ENCODE data around the gene FMO5. TPM values are rescaled to one million over a fixed set of nuclear protein-coding genes. Genes with fewer than 3 reads are reported as not detected.
A peak's percentile ranks its signal among the peaks of the same experiment; 100 is the strongest.

Gene FMO5
- total and polyA plus RNA-seq, 4 donors: 36.0 to 152 (median 99.1) TPM

DNA sequence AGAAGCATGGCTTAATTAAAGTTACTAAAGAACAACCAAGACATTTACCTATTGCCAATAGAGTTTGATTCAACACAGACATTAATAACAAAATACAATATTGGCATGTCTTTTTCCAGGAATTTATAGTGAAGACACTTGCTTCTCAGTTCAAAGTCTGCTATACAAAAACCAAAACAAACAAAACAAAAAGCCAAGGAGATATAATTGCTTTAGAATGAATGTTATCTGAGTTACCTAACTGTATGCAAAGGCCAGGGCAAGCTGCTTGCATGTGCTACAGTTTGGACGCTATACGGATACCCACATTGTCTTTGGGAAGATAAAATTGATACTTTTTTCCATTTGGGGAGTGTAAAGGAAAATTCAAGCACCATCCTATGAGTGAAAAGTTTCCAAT is 13.6 kb downstream of the FMO5 start:
- Histone ChIP-seq H3K27me3 (ENCODE audit: control insufficient read depth in 4 of 4, insufficient read depth in 4 of 4, low read length in 3 of 4) (no peaks in the 10 kb centered on the region), H3K4me3 (ENCODE audit: low read depth in 1 of 3, low read length in 3 of 3) (no peak overlapping the region), H3K9me3 (ENCODE audit: control insufficient read depth in 4 of 4, low read length in 3 of 4) (no peaks in the 10 kb centered on the region), H3K36me3 (ENCODE audit: control insufficient read depth in 4 of 4, insufficient read depth in 3 of 4, low read depth in 1 of 4, low read length in 3 of 4) (peaks cover 2 to 56% (median 38%) of the 10 kb centered on the region in 4 donors), H3K9ac (ENCODE audit: low read depth in 1 of 2, low read length in 2 of 2) (no peak overlapping the region), H3K4me1 (ENCODE audit: control insufficient read depth in 4 of 4, insufficient read depth in 4 of 4, low read length in 3 of 4) (peaks cover 9 to 55% (median 46%) of the 10 kb centered on the region in 4 donors), H3K27ac (ENCODE audit: low read depth in 1 of 2, low read length in 2 of 2) (peak overlapping the region in 1 of 2 donors; percentile 29)
- no peak for DNase-seq (ENCODE audit: low spot score)
- TF ChIP-seq EGR1 (IDR thresholded peaks at IDR 0.05; ENCODE audit: low read depth in 2 of 2) (no peak), NR2F2 (IDR thresholded peaks at IDR 0.05) (no peak), ATF3 (IDR thresholded peaks at IDR 0.05) (no peak), REST (IDR thresholded peaks at IDR 0.05) (no peak), SP1 (IDR thresholded peaks at IDR 0.05) (no peak), JUND (IDR thresholded peaks at IDR 0.05) (no peak), HNF4A (conservative IDR thresholded peaks at IDR 0.05) (no peak), RAD21 (IDR thresholded peaks at IDR 0.05) (no peak), TAF1 (conservative IDR thresholded peaks at IDR 0.05) (no peak), HNF4G (IDR thresholded peaks at IDR 0.05) (no peak), YY1 (IDR thresholded peaks at IDR 0.05) (no peak), RXRA (IDR thresholded peaks at IDR 0.05) (no peak)
- TF ChIP-seq, protein P1, sequence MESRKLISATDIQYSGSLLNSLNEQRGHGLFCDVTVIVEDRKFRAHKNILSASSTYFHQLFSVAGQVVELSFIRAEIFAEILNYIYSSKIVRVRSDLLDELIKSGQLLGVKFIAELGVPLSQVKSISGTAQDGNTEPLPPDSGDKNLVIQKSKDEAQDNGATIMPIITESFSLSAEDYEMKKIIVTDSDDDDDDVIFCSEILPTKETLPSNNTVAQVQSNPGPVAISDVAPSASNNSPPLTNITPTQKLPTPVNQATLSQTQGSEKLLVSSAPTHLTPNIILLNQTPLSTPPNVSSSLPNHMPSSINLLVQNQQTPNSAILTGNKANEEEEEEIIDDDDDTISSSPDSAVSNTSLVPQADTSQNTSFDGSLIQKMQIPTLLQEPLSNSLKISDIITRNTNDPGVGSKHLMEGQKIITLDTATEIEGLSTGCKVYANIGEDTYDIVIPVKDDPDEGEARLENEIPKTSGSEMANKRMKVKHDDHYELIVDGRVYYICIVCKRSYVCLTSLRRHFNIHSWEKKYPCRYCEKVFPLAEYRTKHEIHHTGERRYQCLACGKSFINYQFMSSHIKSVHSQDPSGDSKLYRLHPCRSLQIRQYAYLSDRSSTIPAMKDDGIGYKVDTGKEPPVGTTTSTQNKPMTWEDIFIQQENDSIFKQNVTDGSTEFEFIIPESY (IDR thresholded peaks at IDR 0.05): no peak
- TF ChIP-seq, protein P2, sequence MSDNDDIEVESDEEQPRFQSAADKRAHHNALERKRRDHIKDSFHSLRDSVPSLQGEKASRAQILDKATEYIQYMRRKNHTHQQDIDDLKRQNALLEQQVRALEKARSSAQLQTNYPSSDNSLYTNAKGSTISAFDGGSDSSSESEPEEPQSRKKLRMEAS (IDR thresholded peaks at IDR 0.05): no peak
- 82% methylated on average over 2 of the region's 2 CpGs for WGBS

- H3K4me1 ChIP-seq (ENCODE audit: control insufficient read depth in 4 of 4, insufficient read depth in 4 of 4, low read length in 3 of 4): peaks cover 7 to 49% (median 40%) of the 10 kb centered on the region in 4 donors
- peaks cover 2 to 56% (median 37%) of the 10 kb centered on the region in 4 donors for H3K36me3 ChIP-seq (ENCODE audit: control insufficient read depth in 4 of 4, insufficient read depth in 3 of 4, low read depth in 1 of 4, low read length in 3 of 4)
- no peaks in the 10 kb centered on the region for H3K9me3 ChIP-seq (ENCODE audit: control insufficient read depth in 4 of 4, low read length in 3 of 4)
- WGBS: 74% methylated on average over 2 of the region's 2 CpGs
- DNase-seq (ENCODE audit: low spot score): no peak
- peak overlapping the region in 1 of 2 donors; percentile 33 for H3K9ac ChIP-seq (ENCODE audit: low read depth in 1 of 2, low read length in 2 of 2)
- H3K4me3 ChIP-seq (ENCODE audit: low read depth in 1 of 3, low read length in 3 of 3): no peak overlapping the region
- no peak overlapping the region for H3K27ac ChIP-seq (ENCODE audit: low read depth in 1 of 2, low read length in 2 of 2)
- H3K27me3 ChIP-seq (ENCODE audit: control insufficient read depth in 4 of 4, insufficient read depth in 4 of 4, low read length in 3 of 4): no peaks in the 10 kb centered on the region
- TF ChIP-seq RXRA (IDR thresholded peaks at IDR 0.05) (no peak), NR2F2 (IDR thresholded peaks at IDR 0.05) (no peak), RAD21 (IDR thresholded peaks at IDR 0.05) (no peak), EGR1 (IDR thresholded peaks at IDR 0.05; ENCODE audit: low read depth in 2 of 2) (no peak)
These were observed 14.2 kb downstream of the FMO5 start for GRCh38 chr1:147210987-147211386.

Measured in liver (tissue), 9 donors.